ENCODE results near the gene PAK2.
A peak's percentile ranks its signal among the peaks of the same experiment; 100 is the strongest.
"Not testable (repeated sequence)": the region's sequence is repeated elsewhere in the genome, so short reads cannot be mapped to it uniquely, and the experiment has no call there.

Gene PAK2

DNA sequence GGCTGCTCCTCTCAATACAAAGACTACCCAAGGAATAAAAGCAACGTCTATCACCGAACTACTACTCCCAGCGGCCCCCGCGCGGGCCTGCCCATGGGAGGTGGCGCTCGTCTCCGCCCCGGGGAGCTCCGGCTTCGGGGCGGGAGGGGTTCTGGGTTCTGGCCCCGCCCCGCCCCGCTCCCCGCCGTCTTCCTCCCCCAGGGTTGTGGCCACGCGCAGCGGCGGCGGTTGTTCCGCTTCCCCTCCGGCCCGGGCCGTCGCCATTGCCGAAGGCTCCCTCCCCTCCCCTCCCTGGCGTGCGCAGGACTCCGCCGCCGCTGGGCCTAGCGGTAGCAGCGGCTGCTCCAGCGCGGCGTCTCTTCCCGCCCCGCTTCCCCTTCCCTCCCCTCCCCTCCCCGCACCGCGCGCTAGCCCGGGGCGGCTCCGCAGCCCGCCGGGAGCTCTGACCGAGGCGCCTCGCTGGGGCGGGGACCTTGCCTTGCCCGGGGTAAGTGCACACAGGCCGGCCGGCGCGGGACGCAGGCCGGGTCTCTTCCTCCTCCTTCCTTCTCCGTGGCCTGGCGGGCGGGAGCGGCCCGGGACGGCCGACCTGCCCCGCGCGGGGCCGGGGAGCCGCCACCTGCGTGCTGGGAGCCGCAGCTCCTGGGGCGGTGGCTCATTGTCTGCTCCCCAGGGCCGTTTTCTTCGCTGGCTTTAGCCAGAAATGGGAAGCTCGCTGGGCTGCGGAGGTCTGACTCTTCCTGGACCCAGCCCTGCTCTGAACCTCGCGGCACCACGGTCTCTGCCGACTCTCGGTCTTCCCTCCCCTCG lies at the start of gene PAK2:
TSS of gene PAK2 (plus strand) at position 187 of the 810 bp plus-strand sequence. CDS start 42,790 bp downstream, outside the sequence.
- peak; percentile 95 for DNase-seq

GRCh38 chr3:196689941-196690660 lies 49.6 kb upstream of the PAK2 start:
- no peak for DNase-seq

- no peak for DNase-seq
These were observed 48.3 kb upstream of the PAK2 start for GRCh38 chr3:196691386-196691785.

GRCh38 chr3:196694202-196694638 lies 45.4 kb upstream of the PAK2 start:
- peak; percentile 32 for DNase-seq

DNA sequence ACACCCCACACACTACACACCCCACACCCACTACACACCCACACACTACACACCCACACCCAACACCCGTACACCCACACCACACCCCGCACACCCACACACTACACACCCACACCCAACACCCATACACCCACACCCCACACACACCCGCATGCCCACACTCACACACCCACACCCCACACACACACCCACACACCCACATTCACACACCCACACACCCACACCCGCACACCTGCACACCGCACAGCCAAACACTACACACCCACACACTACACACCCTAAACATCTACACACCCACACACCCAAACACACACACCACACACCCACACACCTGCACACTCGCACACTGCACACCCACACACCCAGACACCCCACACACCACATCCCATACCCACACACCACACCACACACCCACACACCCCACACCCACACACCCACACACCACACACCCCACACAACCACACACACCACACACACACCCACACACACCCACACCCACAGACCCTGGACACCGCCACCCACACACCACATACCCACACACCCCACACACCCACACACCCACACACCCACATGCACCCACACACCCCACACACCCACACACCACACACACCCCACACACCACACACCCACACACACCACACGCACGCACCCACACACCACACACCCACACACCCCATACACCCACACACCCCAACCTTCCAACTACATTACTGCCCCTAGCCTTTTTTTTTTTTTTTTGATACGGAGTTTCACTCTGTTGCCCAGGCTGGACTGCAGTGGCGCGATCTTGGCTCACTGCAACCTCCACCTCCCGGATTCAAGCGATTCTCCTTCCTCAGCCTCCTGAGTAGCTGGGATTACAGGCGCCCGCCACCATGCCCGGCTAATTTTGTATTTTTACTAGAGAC lies 44.5 kb upstream of the PAK2 start:
- DNase-seq: no peak

GRCh38 chr3:196695849-196696226 lies 43.8 kb upstream of the PAK2 start:
- no peak for DNase-seq

GRCh38 chr3:196697270-196697669 lies 42.4 kb upstream of the PAK2 start:
- DNase-seq: no peak

- DNase-seq: no peak
These were observed 39.9 kb upstream of the PAK2 start for GRCh38 chr3:196699749-196700148.

- DNase-seq: no peak
These were observed 38.9 kb upstream of the PAK2 start for GRCh38 chr3:196700801-196701200.

GRCh38 chr3:196706327-196706726 lies 33.3 kb upstream of the PAK2 start:
- DNase-seq: no peak

DNA sequence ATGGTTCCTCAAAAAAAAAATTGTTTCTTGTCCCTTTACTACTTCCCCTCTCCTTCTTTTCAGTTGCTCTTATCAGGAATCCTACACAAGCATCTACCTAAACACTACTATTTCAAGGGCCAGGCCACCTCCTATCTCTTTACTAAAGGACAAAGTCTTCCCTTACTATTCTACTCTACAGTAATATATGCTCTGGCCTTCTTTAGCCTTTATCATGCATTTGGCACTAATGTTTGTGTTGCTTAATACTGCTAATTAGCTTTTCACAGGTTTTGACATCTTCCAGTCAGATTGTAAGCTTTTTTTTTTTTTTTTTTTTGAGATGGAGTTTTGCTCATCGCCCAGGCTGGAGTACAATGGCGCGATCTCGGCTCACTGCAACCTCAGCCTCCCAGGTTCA lies 32.9 kb upstream of the PAK2 start:
- DNase-seq: no peak

DNA sequence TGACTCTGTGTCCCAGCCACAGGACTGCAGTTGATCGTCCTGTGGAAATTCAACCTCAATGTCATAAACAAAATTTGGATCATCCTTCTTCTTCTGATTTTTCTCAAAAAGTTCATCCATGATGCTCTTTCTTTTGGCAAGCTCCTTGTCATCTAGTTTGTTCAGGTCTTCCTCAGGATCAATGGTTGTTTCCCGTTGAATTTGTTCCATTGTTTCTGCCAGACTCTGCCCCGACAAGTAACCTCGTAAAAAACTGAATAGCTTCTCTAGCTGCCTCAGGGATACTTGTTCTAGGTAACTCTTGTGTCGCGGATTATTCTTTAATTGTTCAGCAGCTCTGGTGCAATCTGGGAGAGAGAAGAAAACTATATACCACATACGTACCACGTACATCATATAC lies 32.1 kb upstream of the PAK2 start:
- DNase-seq: no peak

- DNase-seq: no peak
These were observed 31.2 kb upstream of the PAK2 start for GRCh38 chr3:196708467-196708866.

GRCh38 chr3:196711838-196712513 lies 27.7 kb upstream of the PAK2 start, which contains the start of the genes CEP19 and PIGX:
TSS of gene CEP19 (minus strand) at chr3:196712250. CDS start at chr3:196708657, 3,593 bp downstream.
TSS of gene PIGX (plus strand) at chr3:196712377.
- peak; percentile 93 for DNase-seq

- no peak for DNase-seq
These were observed 26.9 kb upstream of the PAK2 start for GRCh38 chr3:196712514-196713413.

- not testable (repeated sequence) for DNase-seq
These were observed 22.5 kb upstream of the PAK2 start for GRCh38 chr3:196717162-196717561.

DNA sequence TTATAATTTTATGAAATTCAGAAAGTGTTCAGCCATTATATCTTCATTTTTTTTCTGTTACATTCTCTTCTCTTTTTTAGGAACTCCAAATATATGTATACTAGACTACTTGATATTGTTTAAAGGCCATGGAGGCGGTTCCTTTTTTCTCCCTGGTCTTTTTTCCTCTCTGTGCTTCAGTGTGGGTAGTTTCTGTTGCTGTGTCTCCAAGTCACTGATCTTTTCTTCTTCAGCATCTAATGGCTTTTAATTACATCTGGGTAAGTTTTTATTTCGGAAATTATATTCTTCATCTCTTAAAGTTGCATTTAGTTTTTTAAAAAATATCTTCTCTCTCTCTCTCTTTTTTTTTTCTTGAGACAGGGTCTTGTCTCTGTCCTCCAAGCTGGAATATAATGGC lies 18.6 kb upstream of the PAK2 start:
- no peak for DNase-seq

DNA sequence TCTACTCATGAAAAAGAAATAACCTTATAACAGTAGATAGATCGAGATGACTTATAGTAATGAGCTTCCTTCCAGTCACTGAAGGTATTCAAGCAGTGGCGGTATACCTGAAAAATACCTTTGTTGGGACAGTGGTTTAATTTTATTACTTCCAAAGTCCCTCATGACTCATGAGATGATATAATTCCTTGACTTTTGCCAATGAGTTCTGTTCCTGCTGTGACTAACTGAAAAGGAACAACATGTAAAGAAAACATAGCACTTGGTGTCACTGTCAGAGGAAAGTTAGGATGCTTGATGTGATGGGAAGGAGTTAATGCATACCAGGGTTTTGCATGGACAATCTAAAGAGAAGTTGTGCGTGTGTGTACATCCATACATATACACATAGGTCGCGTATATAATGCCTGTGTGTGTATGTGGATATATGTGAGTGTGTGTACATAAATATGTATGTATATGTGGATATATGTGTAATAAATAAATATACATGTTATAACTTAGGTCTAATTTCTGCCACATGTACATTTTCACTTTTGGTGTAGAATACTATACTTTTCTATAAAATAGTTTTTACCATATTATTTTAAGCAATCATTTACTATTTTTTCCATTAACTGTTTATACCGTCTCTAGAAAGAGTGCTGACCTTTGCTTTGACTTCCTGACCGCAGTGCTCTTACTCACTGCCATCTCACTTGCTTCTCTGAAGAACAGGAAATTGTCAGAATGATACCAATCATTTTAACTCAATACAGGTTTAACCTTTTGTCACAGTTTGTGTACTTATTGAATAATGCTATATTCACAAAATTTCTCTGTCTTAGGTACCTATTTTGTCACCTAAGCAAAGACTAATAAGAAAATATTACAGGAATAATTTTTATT lies 12.6 kb upstream of the PAK2 start:
- DNase-seq: no peak

GRCh38 chr3:196735751-196736150 lies 3.9 kb upstream of the PAK2 start:
- DNase-seq: no peak

GRCh38 chr3:196736670-196737374 lies 2.8 kb upstream of the PAK2 start:
- no peak for DNase-seq
